ENCODE measurements around the gene ABCA2. TPM values are rescaled to one million over a fixed set of nuclear protein-coding genes. Genes with fewer than 3 reads are reported as not detected.

ABCA2 gene
- total RNA-seq, 1 experiment from 2014 or later = 22.4 TPM

- peak overlapping the region; percentile 16 for H3K9ac ChIP-seq (ENCODE audit: extremely low read depth, insufficient read length, low read length)
Observed at GRCh38 chr9:137070906-137071275, 42.9 kb upstream of the ABCA2 start.

More at GRCh38 chr9:137070906-137071275, 42.9 kb upstream of the ABCA2 start:
- no CpG with 5 or more reads among the region's 6 CpGs for WGBS (ENCODE audit: extremely low coverage, insufficient read length, low lambda C conversion rate)
- H3K4me2 ChIP-seq (ENCODE audit: insufficient read depth, insufficient read length, low read length) = peak overlapping the region; percentile 20
- no peaks in the 10 kb centered on the region for H3K79me2 ChIP-seq (ENCODE audit: insufficient read depth, low read length)
- H2AK5ac ChIP-seq (ENCODE audit: insufficient read length, low read length) = no peak overlapping the region
- H3T11ph ChIP-seq (ENCODE audit: low read length) = no peak overlapping the region
- Mint-ChIP-seq H3K27me3 (ENCODE audit: low read depth) (peaks cover 9% of the 10 kb centered on the region), H3K4me1 (peaks cover 25 to 34% of the 10 kb centered on the region in 2 experiments), H3K36me3 (ENCODE audit: insufficient read depth in 1 of 3, low read depth in 3 of 3) (no peaks in the 10 kb centered on the region; a peak in 2 of 7 replicates), H3K27ac (peak overlapping the region in 2 of 3 experiments; percentile 8 to 75; a peak in 1 of 7 replicates), H3K4me3 (peak overlapping the region; percentile 55 to 75), H3K9me3 (no peaks in the 10 kb centered on the region; a peak in 1 of 5 replicates)
- peak overlapping the region; percentile 32 for H3K18ac ChIP-seq (ENCODE audit: insufficient read length, low read depth, low read length)
- H3K23me2 ChIP-seq (ENCODE audit: insufficient read length, low read depth, low read length, poor library complexity, severe bottlenecking) = no peaks in the 10 kb centered on the region
- no peaks in the 10 kb centered on the region for H3K27me3 ChIP-seq (ENCODE audit: insufficient read depth, low read length)
- H3K14ac ChIP-seq (ENCODE audit: insufficient read depth, low read length) = peak overlapping the region; percentile 64; the same call in 1 of the 2 replicates
- no peak overlapping the region for H2AFZ ChIP-seq (ENCODE audit: low read length)
- H3K23ac ChIP-seq (ENCODE audit: insufficient read length, low read depth, low read length) = no peak overlapping the region
- H2BK120ac ChIP-seq (ENCODE audit: low read depth, low read length, poor library complexity, severe bottlenecking) = no peak overlapping the region
- no peaks in the 10 kb centered on the region for H3K9me3 ChIP-seq (ENCODE audit: control insufficient read depth, low read depth, low read length)
- no peak overlapping the region for H3K56ac ChIP-seq (ENCODE audit: insufficient read length, low read depth, low read length)
- TF ChIP-seq CTCF (conservative IDR thresholded peaks at IDR 0.05) = peak; percentile 44; the same call in 2 of the 3 replicates
- H2BK5ac ChIP-seq (ENCODE audit: insufficient read length, low read length) = no peak overlapping the region
- no peak for DNase-seq
- H3K4ac ChIP-seq (ENCODE audit: low read depth, low read length) = no peak overlapping the region; the same call in 1 of the 2 replicates
- H4K5ac ChIP-seq (ENCODE audit: insufficient read length, low read depth, low read length) = no peak overlapping the region
- no peak overlapping the region for H2BK20ac ChIP-seq (ENCODE audit: low read depth, low read length, poor library complexity, severe bottlenecking)
- H2BK15ac ChIP-seq (ENCODE audit: low read depth, low read length) = no peak overlapping the region
- H4K8ac ChIP-seq (replicated peaks; ENCODE audit: insufficient read length, low read depth, low read length) = no peak overlapping the region
- no peak overlapping the region for H2BK12ac ChIP-seq (ENCODE audit: insufficient read length, low read depth, low read length)
- H3K79me1 ChIP-seq (ENCODE audit: insufficient read depth, low read depth, low read length, poor library complexity, severe bottlenecking) = no peaks in the 10 kb centered on the region
- no peak overlapping the region for H3K27ac ChIP-seq (ENCODE audit: insufficient read length, low read depth, low read length)
- H3K4me1 ChIP-seq (ENCODE audit: insufficient read depth, low read length) = peaks cover 7% of the 10 kb centered on the region; the same call in 1 of the 2 replicates
- H4K20me1 ChIP-seq (ENCODE audit: control insufficient read depth, insufficient read depth, insufficient read length) = peaks cover 4% of the 10 kb centered on the region
- no peak overlapping the region for H4K91ac ChIP-seq (ENCODE audit: insufficient read length, low read depth, low read length)

Data from H9 (cell line).